Astrocyte of the spinal cord (primary cell): ENCODE results near the gene FUBP3.

ENCODE experiments used
- DNase-seq: peaks from one replicate; pipeline ENCODE4 v3.0.0; 2011; ENCODE audit warnings: low read depth, low spot score
- H3K4me3 ChIP-seq: 2 replicates; pipeline ENCODE4 v1.5.1; 2011; ENCODE audit warnings: low read depth, mild to moderate bottlenecking, low read length, moderate library complexity
- CTCF ChIP-seq: IDR thresholded peaks from 2 replicates; pipeline ENCODE4 v1.5.1; 2012; ENCODE audit warnings: low read depth, mild to moderate bottlenecking, low read length, inconsistent platforms
- in situ Hi-C: cut with HindIII; loops from 2 replicates; pipeline ENCODE4 v1.10.0; 2017; ENCODE audit warnings: low sequenced_read_pairs

FUBP3 gene

GRCh38 chr9:130663977-130664250 lies 84.5 kb downstream of the FUBP3 start:
- H3K4me3 ChIP-seq = no peak overlapping the region
- no peak for DNase-seq
- TF ChIP-seq CTCF = no peak
- in situ Hi-C loops = no loop called here

GRCh38 chr9:130664251-130665028 lies 85.1 kb downstream of the FUBP3 start, which contains the start of gene PRDM12:
Gene PRDM12 (plus strand): TSS chr9:130664594. CDS start chr9:130664654, 60 bp downstream.
- TF ChIP-seq CTCF = no peak
- DNase-seq = no peak
- in situ Hi-C loops = no loop called here
- no peak within 1 kb of the TSS for H3K4me3 ChIP-seq

GRCh38 chr9:130665029-130665430 lies 85.7 kb downstream of the FUBP3 start:
- no peak for DNase-seq
- TF ChIP-seq CTCF = no peak
- H3K4me3 ChIP-seq = no peak overlapping the region
- in situ Hi-C loops = no loop called here

GRCh38 chr9:130665431-130666392 lies 86.3 kb downstream of the FUBP3 start:
- H3K4me3 ChIP-seq = no peak overlapping the region
- no peak for DNase-seq
- no peak for TF ChIP-seq CTCF
- in situ Hi-C loops = no loop called here

GRCh38 chr9:130666393-130667119 lies 87.2 kb downstream of the FUBP3 start:
- in situ Hi-C loops = no loop called here

More at GRCh38 chr9:130666393-130667119, 87.2 kb downstream of the FUBP3 start:
- TF ChIP-seq CTCF = no peak
- no peak overlapping the region for H3K4me3 ChIP-seq
- no peak for DNase-seq
